GM23248 (cell line): ENCODE results near the gene DLG1.

Experiments used
- EZH2 ChIP-seq: fragments of 200-600 bp; sonication (generic); IDR thresholded peaks from 2 replicates; pipeline ENCODE4 v1.6.1; 2018; ENCODE audit warnings: antibody characterized with exemption, mild to moderate bottlenecking; ENCODE audit not compliant: insufficient read depth, poor library complexity, severe bottlenecking
- EZH2phosphoT487 ChIP-seq: fragments of 200-600 bp; sonication (generic); IDR thresholded peaks from 2 replicates; pipeline ENCODE4 v1.6.1; 2018; ENCODE audit warnings: antibody characterized with exemption, moderate library complexity, mild to moderate bottlenecking, low read depth; ENCODE audit not compliant: insufficient read depth

- no peak for TF ChIP-seq EZH2
- no peak for TF ChIP-seq EZH2phosphoT487
These were observed 218.1 kb downstream of the DLG1 start for GRCh38 chr3:197080344-197080743.
